HepG2 (cell line): Measurements from ENCODE around the gene FAM120B. TPM values are rescaled to one million over a fixed set of nuclear protein-coding genes. Genes with fewer than 3 reads are reported as not detected.

Source experiments
- ATAC-seq: fragments of 200-7000 bp; cut with Tn5 transposase; 3 replicates; pipeline ENCODE4 v1.9.1; 2020; ENCODE audit warnings: mild to moderate bottlenecking, moderate library complexity
- BruUV-seq: library from RNA; stranded (reverse); fragments of 400-500 nt; replicated peaks from 2 replicates; lab custom pipeline; 2021; lab: Mats Ljungman, UMichigan
- CTCF ChIA-PET: fragments of 300-600 bp; formaldehyde crosslinking; extraction: SDS; loops from one replicate; lab custom pipeline; 2021; ENCODE audit warnings: low total read pairs, inconsistent platforms, low intra/inter-chr PET ratio; lab: Yijun Ruan, JAX
- POLR2A ChIA-PET: fragments of 350-600 bp; sonication (Branson Sonifier 250); formaldehyde crosslinking; loops from one replicate; lab custom pipeline; 2020; ENCODE audit warnings: antibody characterized with exemption, inconsistent platforms; lab: Yijun Ruan, JAX
- DNase-seq: peaks from one replicate; pipeline ENCODE4 v3.0.0-alpha.2; 2015; ENCODE audit warnings: low spot score
- FAIRE-seq: peaks from 3 replicates; lab custom pipeline; 2011; peaks lifted over from hg19 to GRCh38; lab: Jason Lieb, UNC
- H2AFZ ChIP-seq: one replicate; pipeline ENCODE4 v1.6.1; 2011; ENCODE audit warnings: low read length, inconsistent platforms
- H3K27ac ChIP-seq: fragments of 300-600 bp; 3 replicates; pipeline ENCODE4 v1.8.0; 2011; ENCODE audit warnings: mixed run types, mild to moderate bottlenecking, mixed read lengths, low read length, inconsistent platforms; ENCODE audit not compliant: insufficient read depth; ENCODE audit errors: extremely low read length
- H3K27me3 ChIP-seq, 2 experiments: fragments of 200-600 bp in 1 of 2; 2 replicates in 1 of 2; 3 replicates in 1 of 2; pipeline versions ENCODE4 v1.6.0 to v1.8.0; 2011; ENCODE audit warnings: low read length in 2 of 2, mild to moderate bottlenecking in 2 of 2, moderate library complexity in 2 of 2, inconsistent platforms in 1 of 2; ENCODE audit not compliant: insufficient read depth in 2 of 2, control insufficient read depth in 1 of 2
- H3K36me3 ChIP-seq, 2 experiments: fragments of 200-600 bp in 1 of 2; replicated peaks in 1 of 2; 2 replicates in 1 of 2; 3 replicates in 1 of 2; pipeline versions ENCODE4 v1.5.1 to v1.8.0; 2011; ENCODE audit warnings: low read length in 2 of 2, inconsistent platforms in 1 of 2; ENCODE audit not compliant: insufficient read depth in 2 of 2, control insufficient read depth in 1 of 2
- H3K4me1 ChIP-seq: 2 replicates; pipeline ENCODE4 v1.5.1; 2012; ENCODE audit warnings: low read length, inconsistent platforms; ENCODE audit not compliant: insufficient read depth
- H3K4me2 ChIP-seq: 2 replicates; pipeline ENCODE4 v1.6.0; 2011; ENCODE audit warnings: low read depth, low read length, inconsistent platforms
- H3K4me3 ChIP-seq, 3 experiments: fragments of 200-600 bp in 1 of 3; sonication (generic), shearing (Covaris generic) in 1 of 3; replicated peaks in 1 of 3; 2 replicates each; pipeline ENCODE4 v1.5.1; 2011 to 2016; ENCODE audit warnings: low read length in 3 of 3, inconsistent platforms in 2 of 3, low read depth in 2 of 3, mild to moderate bottlenecking in 2 of 3, control low read depth in 1 of 3, mixed read lengths in 1 of 3; ENCODE audit not compliant: insufficient read depth in 1 of 3
- H3K79me2 ChIP-seq: one replicate; pipeline ENCODE4 v1.6.1; 2011; ENCODE audit warnings: low read length, inconsistent platforms; ENCODE audit not compliant: insufficient read depth
- H3K9ac ChIP-seq: 2 replicates; pipeline ENCODE4 v1.6.0; 2011; ENCODE audit warnings: mild to moderate bottlenecking, low read depth, low read length, inconsistent platforms; ENCODE audit not compliant: insufficient read depth
- H3K9me3 ChIP-seq: 2 replicates; pipeline ENCODE4 v1.5.1; 2012; ENCODE audit warnings: mild to moderate bottlenecking, low read length
- H4K20me1 ChIP-seq: 2 replicates; pipeline ENCODE4 v1.6.0; 2011; ENCODE audit warnings: inconsistent platforms, mild to moderate bottlenecking, low read length, moderate library complexity; ENCODE audit not compliant: insufficient read depth
- FOSL2 ChIP-seq: sonication (generic); formaldehyde crosslinking; IDR thresholded peaks from 2 replicates; pipeline ENCODE4 v1.4.0; 2020; ENCODE audit warnings: missing genetic modification reagents
- GPN1 ChIP-seq: sonication (generic); formaldehyde crosslinking; IDR thresholded peaks from 2 replicates; pipeline ENCODE4 v1.5.1; 2020; ENCODE audit warnings: missing genetic modification reagents, borderline replicate concordance
- HNRNPLL ChIP-seq: fragments of 200-400 bp; formaldehyde crosslinking; IDR thresholded peaks from 2 replicates; pipeline ENCODE4 v1.6.1; 2017; ENCODE audit warnings: mild to moderate bottlenecking, low read depth, low read length; ENCODE audit not compliant: poor library complexity, severe bottlenecking
- MXI1 ChIP-seq: IDR thresholded peaks from 3 replicates; pipeline ENCODE4 v1.6.1; 2012; ENCODE audit warnings: low read depth, low read length, inconsistent platforms, borderline replicate concordance
- NFATC3 ChIP-seq: sonication (generic); formaldehyde crosslinking; IDR thresholded peaks from 2 replicates; pipeline ENCODE4 v1.5.1; 2020; ENCODE audit warnings: mild to moderate bottlenecking, missing genetic modification reagents
- RNF2 ChIP-seq: fragments of 450-650 bp; conservative IDR thresholded peaks from 2 replicates; pipeline ENCODE4 v1.6.1; 2016; ENCODE audit warnings: low read depth
- SALL1 ChIP-seq: sonication (generic); formaldehyde crosslinking; IDR thresholded peaks from 2 replicates; pipeline ENCODE4 v1.8.0; 2022; ENCODE audit warnings: mild to moderate bottlenecking, missing genetic modification reagents
- SOX13 ChIP-seq, 3 experiments: fragments of 450-650 bp in 1 of 3; sonication (generic) in 1 of 3; formaldehyde crosslinking in 1 of 3; IDR thresholded peaks in 2 of 3; conservative IDR thresholded peaks in 1 of 3; 2 replicates each; pipeline versions ENCODE4 v1.5.0 to v1.6.1; 2016 to 2020; ENCODE audit warnings: antibody characterized with exemption in 1 of 3, mild to moderate bottlenecking in 1 of 3, missing compliant biosample characterization in 1 of 3, missing genetic modification reagents in 1 of 3, moderate library complexity in 1 of 3
- TCF7 ChIP-seq: sonication (generic); IDR thresholded peaks from 2 replicates; pipeline ENCODE4 v1.6.1; 2016; ENCODE audit warnings: antibody characterized with exemption, low read depth
- TP53 ChIP-seq: sonication (generic); formaldehyde crosslinking; conservative IDR thresholded peaks from 2 replicates; pipeline ENCODE4 v1.4.0; 2020; ENCODE audit warnings: missing genetic modification reagents
- ZNF225 ChIP-seq: sonication (generic); formaldehyde crosslinking; IDR thresholded peaks from 2 replicates; pipeline ENCODE4 v1.4.0; 2020; ENCODE audit warnings: mild to moderate bottlenecking, missing genetic modification reagents
- in situ Hi-C: cut with HindIII; loops from 2 replicates; pipeline ENCODE4 v1.10.0; 2017; ENCODE audit warnings: low pct_unique_long_range_greater_than_20kb; ENCODE audit not compliant: extremely low pct_ligation_motif_present
- intact Hi-C: fragments of 100-400 bp; cut with micrococcal nuclease; formaldehyde crosslinking; loops from one replicate; pipeline ENCODE4 v1.10.0; 2022; ENCODE audit not compliant: unreplicated experiment
- polyA plus RNA-seq, 8 experiments: library from polyadenylated mRNA; depleted of rRNA in 3 of 8; stranded (reverse) in 7 of 8; unstranded in 1 of 8; fragments of >200 nt; fragmentation: Illumina TruSeq in 4 of 8; extraction: Trizol in 4 of 8; gene quantifications; 2 replicates each; pipeline versions ENCODE4 v1.2.1 to v1.2.3, GENCODE V29; 2011 to 2016; ENCODE audit warnings: low read depth in 4 of 8, missing spikeins in 1 of 8, mixed read lengths in 1 of 8; ENCODE audit not compliant: insufficient read depth in 1 of 8
- total RNA-seq, 5 experiments: library from RNA; depleted of rRNA; stranded (reverse); fragments of >200 nt; fragmentation: Illumina TruSeq; extraction: Trizol; gene quantifications; 2 replicates each; pipeline ENCODE4 v1.2.3, GENCODE V29; 2016; ENCODE audit warnings: low read depth in 1 of 5
- TF ChIP-seq, protein P1 (sequence below): sonication (generic); formaldehyde crosslinking; IDR thresholded peaks from 2 replicates; pipeline ENCODE4 v1.5.1; 2020; ENCODE audit warnings: mild to moderate bottlenecking, missing genetic modification reagents, moderate library complexity
- TF ChIP-seq, protein P2 (sequence below): sonication (generic); formaldehyde crosslinking; IDR thresholded peaks from 2 replicates; pipeline ENCODE4 v1.5.0; 2020; ENCODE audit warnings: missing genetic modification reagents
- TF ChIP-seq, protein P3 (sequence below): sonication (generic); formaldehyde crosslinking; IDR thresholded peaks from 2 replicates; pipeline ENCODE4 v1.5.0; 2020; ENCODE audit warnings: missing genetic modification reagents
- TF ChIP-seq, protein P4 (sequence below): sonication (generic); formaldehyde crosslinking; IDR thresholded peaks from 2 replicates; pipeline ENCODE4 v1.8.0; 2022; ENCODE audit warnings: mild to moderate bottlenecking, missing genetic modification reagents; ENCODE audit not compliant: insufficient replicate concordance

The FAM120B gene
- total and polyA plus RNA-seq, 2 of the 13 experiments (the other 11 are each of a cell fraction or from before 2014, with no cell fraction given) = 9.2 to 10.7 TPM

DNA sequence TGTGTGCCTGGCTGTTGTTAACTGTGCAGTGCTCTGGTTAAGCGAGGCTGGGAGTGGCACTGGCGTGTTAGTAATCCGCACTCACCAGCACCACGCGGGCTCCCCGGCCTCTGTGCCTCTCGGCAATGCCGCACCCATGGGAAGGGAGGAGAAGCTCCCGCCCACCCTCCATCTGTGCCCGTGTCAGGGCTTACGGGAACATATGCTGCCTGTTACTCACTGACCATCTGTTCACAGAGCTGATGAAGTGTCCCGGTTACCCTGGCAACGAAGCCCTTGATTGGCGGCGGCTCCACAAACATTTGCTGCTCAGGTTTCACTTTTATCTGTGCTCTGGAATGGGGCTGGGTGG is 131.8 kb downstream of the FAM120B start (continued):
- TF ChIP-seq, protein P1, sequence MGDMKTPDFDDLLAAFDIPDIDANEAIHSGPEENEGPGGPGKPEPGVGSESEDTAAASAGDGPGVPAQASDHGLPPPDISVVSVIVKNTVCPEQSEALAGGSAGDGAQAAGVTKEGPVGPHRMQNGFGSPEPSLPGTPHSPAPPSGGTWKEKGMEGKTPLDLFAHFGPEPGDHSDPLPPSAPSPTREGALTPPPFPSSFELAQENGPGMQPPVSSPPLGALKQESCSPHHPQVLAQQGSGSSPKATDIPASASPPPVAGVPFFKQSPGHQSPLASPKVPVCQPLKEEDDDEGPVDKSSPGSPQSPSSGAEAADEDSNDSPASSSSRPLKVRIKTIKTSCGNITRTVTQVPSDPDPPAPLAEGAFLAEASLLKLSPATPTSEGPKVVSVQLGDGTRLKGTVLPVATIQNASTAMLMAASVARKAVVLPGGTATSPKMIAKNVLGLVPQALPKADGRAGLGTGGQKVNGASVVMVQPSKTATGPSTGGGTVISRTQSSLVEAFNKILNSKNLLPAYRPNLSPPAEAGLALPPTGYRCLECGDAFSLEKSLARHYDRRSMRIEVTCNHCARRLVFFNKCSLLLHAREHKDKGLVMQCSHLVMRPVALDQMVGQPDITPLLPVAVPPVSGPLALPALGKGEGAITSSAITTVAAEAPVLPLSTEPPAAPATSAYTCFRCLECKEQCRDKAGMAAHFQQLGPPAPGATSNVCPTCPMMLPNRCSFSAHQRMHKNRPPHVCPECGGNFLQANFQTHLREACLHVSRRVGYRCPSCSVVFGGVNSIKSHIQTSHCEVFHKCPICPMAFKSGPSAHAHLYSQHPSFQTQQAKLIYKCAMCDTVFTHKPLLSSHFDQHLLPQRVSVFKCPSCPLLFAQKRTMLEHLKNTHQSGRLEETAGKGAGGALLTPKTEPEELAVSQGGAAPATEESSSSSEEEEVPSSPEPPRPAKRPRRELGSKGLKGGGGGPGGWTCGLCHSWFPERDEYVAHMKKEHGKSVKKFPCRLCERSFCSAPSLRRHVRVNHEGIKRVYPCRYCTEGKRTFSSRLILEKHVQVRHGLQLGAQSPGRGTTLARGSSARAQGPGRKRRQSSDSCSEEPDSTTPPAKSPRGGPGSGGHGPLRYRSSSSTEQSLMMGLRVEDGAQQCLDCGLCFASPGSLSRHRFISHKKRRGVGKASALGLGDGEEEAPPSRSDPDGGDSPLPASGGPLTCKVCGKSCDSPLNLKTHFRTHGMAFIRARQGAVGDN (CRISPR knock-in tag) = peak; percentile 41; the same call in 1 of the 2 replicates
- TF ChIP-seq ZNF225 (CRISPR knock-in tag) (peak; percentile 60; the same call in 1 of the 2 replicates), SALL1 (CRISPR knock-in tag) (peak; percentile 23; the same call in 1 of the 2 replicates), FOSL2 (CRISPR knock-in tag) (peak; percentile 57), MXI1 (peak; percentile 87; the same call in 2 of the 3 replicates), NFATC3 (CRISPR knock-in tag) (no peak), SOX13 (IDR thresholded peaks at IDR 0.05) (no peak), SOX13 (CRISPR knock-in tag; conservative IDR thresholded peaks at IDR 0.05 in 1 of 2, IDR thresholded peaks at IDR 0.05 in 1 of 2) (0 out of 4 replicates have a peak, but pooled peaks of 1 of the 2 experiments have one; percentile 20), TCF7 (peak; percentile 46; the same call in 1 of the 2 replicates)

DNA sequence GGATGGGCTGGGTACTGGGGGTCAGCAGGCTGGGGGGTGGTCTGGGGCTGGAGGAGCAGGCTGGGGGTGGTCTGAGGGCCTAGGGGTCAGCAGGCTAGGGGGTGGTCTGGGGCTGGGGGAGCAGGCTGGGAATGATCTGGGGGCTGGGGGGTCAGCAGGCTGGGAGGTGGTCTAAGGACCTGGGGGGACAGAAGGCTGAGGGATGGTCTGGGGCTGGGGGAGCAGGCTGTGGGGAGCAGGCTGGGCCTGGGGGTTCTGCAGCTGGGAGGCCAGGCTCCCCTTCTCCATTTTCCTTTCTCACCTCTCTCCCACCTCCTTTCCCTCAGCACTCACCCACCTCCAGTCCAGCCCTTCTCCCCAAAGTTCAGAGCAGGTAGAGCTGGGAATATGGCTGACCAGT is 132.3 kb downstream of the FAM120B start:
- H3K36me3 ChIP-seq = no peaks in the 10 kb centered on the region
- ChIA-PET POLR2A (no interaction called here), CTCF (no interaction called here)
- ATAC-seq = no peak
- no peak for FAIRE-seq
- H4K20me1 ChIP-seq = no peaks in the 10 kb centered on the region
- H3K4me1 ChIP-seq = peaks cover 18% of the 10 kb centered on the region
- H3K4me3 ChIP-seq = no peak overlapping the region
- intact Hi-C loops = no loop called here
- in situ Hi-C loops = no loop called here
- H3K27me3 ChIP-seq = peaks cover 7 to 71% of the 10 kb centered on the region in 2 experiments; a peak in 4 of 5 replicates
- H3K27ac ChIP-seq = no peak overlapping the region
- no peaks in the 10 kb centered on the region for H3K79me2 ChIP-seq
- no peak overlapping the region for H3K4me2 ChIP-seq
- H3K9me3 ChIP-seq = peaks cover 8% of the 10 kb centered on the region
- no peak for DNase-seq
- no TSS peak for BruUV-seq
- no peak overlapping the region for H2AFZ ChIP-seq
- no peak overlapping the region for H3K9ac ChIP-seq
- no peak for TF ChIP-seq GPN1 (CRISPR knock-in tag)
- no peak for TF ChIP-seq HNRNPLL
- TF ChIP-seq TP53 (CRISPR knock-in tag) = no peak
- TF ChIP-seq, protein P2, sequence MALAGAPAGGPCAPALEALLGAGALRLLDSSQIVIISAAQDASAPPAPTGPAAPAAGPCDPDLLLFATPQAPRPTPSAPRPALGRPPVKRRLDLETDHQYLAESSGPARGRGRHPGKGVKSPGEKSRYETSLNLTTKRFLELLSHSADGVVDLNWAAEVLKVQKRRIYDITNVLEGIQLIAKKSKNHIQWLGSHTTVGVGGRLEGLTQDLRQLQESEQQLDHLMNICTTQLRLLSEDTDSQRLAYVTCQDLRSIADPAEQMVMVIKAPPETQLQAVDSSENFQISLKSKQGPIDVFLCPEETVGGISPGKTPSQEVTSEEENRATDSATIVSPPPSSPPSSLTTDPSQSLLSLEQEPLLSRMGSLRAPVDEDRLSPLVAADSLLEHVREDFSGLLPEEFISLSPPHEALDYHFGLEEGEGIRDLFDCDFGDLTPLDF (CRISPR knock-in tag) = no peak
- TF ChIP-seq RNF2 = no peak
- TF ChIP-seq, protein P3, sequence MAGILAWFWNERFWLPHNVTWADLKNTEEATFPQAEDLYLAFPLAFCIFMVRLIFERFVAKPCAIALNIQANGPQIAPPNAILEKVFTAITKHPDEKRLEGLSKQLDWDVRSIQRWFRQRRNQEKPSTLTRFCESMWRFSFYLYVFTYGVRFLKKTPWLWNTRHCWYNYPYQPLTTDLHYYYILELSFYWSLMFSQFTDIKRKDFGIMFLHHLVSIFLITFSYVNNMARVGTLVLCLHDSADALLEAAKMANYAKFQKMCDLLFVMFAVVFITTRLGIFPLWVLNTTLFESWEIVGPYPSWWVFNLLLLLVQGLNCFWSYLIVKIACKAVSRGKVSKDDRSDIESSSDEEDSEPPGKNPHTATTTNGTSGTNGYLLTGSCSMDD (CRISPR knock-in tag) = no peak
- TF ChIP-seq, protein P4, sequence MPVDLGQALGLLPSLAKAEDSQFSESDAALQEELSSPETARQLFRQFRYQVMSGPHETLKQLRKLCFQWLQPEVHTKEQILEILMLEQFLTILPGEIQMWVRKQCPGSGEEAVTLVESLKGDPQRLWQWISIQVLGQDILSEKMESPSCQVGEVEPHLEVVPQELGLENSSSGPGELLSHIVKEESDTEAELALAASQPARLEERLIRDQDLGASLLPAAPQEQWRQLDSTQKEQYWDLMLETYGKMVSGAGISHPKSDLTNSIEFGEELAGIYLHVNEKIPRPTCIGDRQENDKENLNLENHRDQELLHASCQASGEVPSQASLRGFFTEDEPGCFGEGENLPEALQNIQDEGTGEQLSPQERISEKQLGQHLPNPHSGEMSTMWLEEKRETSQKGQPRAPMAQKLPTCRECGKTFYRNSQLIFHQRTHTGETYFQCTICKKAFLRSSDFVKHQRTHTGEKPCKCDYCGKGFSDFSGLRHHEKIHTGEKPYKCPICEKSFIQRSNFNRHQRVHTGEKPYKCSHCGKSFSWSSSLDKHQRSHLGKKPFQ (CRISPR knock-in tag) = no peak
